CD4-positive, alpha-beta T cell treated with Interleukin-6 at 100 ng/mL for 8 hours (primary cell): ENCODE measurements around the gene C1QTNF8.

Source experiments
- DNase-seq: peaks from one replicate; pipeline ENCODE4 v3.0.0-alpha.2; 2020; ENCODE audit warnings: mixed read lengths, low spot score

The C1QTNF8 gene, protein sequence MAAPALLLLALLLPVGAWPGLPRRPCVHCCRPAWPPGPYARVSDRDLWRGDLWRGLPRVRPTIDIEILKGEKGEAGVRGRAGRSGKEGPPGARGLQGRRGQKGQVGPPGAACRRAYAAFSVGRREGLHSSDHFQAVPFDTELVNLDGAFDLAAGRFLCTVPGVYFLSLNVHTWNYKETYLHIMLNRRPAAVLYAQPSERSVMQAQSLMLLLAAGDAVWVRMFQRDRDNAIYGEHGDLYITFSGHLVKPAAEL

GRCh38 chr16:1096169-1097082 is at the start of gene C1QTNF8:
C1QTNF8 (minus strand) TSS chr16:1096244; CDS start chr16:1094922, 1,322 bp downstream.
- no peak for DNase-seq

DNA sequence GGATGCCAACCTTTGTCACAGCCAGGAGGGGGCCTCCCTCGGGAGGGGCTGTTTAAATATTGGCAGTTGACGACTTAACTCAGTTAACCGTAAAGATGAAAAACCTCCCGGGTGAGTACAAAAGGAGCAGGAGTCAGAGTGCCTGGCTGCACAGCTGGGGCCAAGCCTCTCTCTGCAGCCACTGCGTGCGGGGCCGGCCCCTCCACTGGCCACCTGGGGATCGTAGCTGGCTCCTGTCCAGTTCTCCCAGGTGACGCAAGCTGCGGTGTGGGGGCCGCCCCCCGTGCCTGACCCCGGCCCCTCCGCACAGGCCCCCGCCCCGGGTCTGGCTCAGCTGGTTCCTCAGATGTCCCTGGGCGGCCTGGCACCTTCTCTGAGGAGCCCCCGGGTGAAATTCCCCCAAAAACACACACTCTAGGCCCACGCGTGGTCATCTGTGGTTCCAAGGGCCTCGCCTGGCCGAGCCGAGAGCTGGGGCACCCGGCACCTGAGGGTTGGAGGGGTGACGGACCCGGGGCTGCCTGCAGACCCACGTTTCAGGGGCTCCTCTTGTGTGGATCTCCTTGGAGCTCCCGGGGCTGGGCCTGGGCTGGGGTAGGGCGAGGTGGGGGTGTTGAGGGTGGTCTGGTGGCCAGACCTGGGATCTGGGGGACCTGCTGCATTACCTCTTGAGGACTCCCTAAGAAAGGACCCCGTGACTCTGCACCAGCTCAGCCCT is 49.5 kb upstream of the C1QTNF8 start:
- DNase-seq, result no peak

GRCh38 chr16:1144476-1145382 is 48.7 kb upstream of the C1QTNF8 start:
- DNase-seq, result no peak

- no peak for DNase-seq
Measured at GRCh38 chr16:1143761-1144450, 47.9 kb upstream of the C1QTNF8 start.

DNA sequence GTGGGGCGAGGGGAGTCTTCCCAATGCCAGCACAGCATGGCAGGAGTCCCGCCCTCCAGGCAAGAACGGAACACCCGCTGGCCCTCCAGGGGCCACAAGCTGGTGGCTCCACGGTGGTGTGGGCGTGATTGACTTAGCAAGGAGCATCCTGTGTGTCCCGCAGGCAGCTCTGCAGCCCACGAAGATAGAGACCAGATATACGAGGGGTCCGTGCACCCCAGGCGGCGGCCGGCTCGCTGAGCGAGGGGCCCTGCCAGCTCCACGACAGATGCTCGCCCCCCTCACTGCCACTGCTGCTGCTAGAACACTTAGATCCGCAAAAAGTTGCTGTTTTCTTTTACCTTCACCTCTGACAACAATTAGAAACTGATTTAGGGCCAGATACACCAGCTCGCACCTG is 46.9 kb upstream of the C1QTNF8 start:
- DNase-seq, result no peak

GRCh38 chr16:1141716-1142115 is 45.7 kb upstream of the C1QTNF8 start:
- DNase-seq, result no peak

DNA sequence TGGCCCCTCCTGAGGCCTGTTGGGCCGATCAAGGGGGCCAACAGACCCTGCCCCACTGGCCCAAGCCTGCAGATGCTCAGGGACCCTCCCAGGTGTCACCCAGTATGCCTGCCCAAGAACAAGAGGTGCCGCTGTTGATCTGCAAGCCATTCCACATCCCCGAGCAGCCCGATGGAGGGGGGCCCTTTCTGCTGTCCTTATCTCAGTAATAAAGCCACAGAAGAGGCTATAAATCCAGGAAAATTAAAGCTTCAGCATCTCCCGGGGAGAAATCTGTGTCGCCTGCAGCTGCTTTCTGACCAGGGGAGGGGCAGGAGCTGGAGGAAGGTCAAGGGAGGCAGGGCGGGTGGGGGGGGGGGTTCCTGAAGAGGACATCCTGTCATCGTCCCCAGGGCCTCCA is 45.1 kb upstream of the C1QTNF8 start:
- DNase-seq, result no peak

DNA sequence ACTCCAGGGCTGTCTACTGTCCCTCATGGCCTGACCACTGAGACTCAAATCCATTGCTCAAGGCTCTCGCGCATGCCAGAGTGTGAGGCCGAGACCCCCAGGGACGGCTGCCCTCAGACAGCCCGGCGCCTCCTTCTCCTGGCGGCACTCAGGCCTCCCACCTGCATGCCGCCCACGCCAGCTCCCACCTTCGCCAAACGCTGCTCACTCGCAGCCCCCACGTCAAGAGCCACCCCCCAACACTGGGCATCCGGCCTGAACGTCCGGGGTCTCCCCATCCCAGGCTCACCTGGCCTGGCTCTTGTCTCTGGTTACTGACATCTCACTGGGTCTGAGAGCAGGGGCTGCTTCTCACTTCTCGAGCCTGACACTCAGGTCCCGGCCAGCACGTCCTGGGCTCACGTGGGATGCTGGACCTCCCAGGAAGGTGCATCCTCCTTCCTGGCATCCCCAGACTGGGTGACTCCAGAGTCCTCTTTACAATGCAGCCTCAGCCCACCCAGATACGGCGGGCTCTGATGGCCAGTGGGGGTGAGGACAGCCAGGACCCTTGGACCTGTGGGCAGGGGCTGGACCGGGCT is 44.6 kb upstream of the C1QTNF8 start:
- no peak for DNase-seq

- DNase-seq, result no peak
Measured at GRCh38 chr16:1137604-1138003, 41.6 kb upstream of the C1QTNF8 start.

- DNase-seq, result no peak
Measured at GRCh38 chr16:1135459-1135825, 39.4 kb upstream of the C1QTNF8 start.

- no peak for DNase-seq
Measured at GRCh38 chr16:1134776-1135458, 38.9 kb upstream of the C1QTNF8 start.

DNA sequence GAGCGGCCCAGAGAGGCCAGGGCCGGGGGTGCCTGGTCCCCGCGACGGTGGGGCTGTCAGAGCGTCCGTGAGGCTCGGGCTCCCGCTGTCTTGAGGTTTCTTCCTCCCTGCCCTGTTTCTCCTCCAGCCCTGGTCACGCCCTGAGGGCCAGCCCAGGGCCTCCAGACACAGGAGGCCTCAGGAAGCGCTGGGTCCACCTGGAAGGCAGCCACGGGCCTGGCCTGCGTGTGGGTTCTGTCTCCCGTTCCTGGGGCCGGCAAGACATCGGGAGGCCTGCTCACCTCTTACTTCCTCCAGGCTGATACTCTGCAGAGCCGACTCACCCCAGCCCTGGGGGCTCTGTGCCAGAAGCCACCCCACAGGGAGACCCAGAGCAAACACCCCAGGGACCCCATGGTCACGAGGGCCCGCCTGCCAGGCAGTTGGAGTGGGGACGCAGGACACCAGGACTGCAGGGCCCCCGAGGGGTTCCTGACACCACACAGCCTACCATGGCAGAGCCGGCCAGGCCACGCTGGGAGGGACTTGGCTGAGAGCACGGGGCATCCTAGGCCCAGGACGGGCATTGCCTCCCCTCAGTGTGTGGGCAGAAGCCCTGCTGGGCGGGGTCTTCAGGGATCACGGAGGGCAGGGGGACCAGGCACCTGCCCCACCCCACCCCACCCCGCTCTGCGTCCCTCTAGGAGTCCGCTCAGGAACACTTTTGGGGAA is 37.9 kb upstream of the C1QTNF8 start:
- no peak for DNase-seq

- DNase-seq, result no peak
Measured at GRCh38 chr16:1133271-1133670, 37.2 kb upstream of the C1QTNF8 start.

GRCh38 chr16:1132431-1132830 is 36.4 kb upstream of the C1QTNF8 start:
- no peak for DNase-seq

DNA sequence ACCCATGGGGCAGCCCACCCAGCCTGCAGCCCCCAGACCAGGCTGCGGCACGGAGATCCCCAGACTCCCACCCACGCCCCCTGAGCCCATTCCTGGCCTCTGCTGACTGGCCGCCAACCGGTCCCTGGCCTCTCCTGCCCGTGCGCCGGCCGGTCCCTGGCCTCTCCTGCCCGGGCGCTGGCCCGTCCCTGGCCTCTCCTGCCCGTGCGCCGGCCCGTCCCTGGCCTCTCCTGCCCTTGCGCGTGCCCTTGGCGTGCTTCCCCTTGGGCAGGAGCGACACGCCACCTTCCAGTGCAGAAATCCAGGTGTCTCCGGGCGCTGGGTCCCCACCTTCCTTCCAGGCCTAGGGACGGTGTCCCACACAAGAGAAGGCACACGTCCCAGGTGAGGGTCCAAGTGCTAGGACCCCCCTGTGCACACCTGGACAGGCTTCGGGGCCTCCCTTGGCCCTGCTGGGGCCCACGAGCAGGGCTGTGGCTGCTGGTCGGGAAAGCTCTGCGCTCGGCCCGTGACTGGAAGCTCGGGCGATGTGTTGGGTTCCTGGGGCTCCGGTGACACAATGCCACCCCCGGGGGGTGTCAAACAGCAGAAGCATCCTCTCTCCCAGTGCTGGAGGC is 35.4 kb upstream of the C1QTNF8 start:
- DNase-seq, result no peak

DNA sequence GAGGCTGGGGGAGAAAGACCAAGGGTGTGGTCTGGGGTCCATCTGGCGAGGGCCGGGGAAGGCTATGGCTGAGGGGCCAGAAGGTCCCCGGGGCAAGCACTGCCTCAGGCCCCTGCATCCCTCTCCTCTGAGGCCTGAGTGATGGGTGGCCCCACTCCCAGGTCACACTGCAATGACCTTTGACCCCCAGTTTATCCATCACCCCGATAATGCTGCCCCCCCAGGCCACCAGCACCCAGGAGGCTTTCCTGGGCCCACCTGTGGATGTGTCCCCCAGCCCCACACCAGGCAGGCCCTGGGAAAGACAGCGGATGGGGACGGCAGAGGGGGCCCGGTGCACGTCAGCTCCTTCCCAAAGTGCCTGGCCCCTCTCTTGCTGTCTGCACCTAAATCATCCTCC is 34.3 kb upstream of the C1QTNF8 start:
- DNase-seq, result no peak

GRCh38 chr16:1129106-1129960 is 33.3 kb upstream of the C1QTNF8 start:
- no peak for DNase-seq
